Activated CD4-positive, CD25-positive, alpha-beta regulatory T cell (primary cell): ENCODE data around the gene FARS2.
"Not testable (repeated sequence)": the region's sequence is repeated elsewhere in the genome, so short reads cannot be mapped to it uniquely, and the experiment has no call there.

Experiments
- DNase-seq, 4 experiments: peaks; one replicate each; lab custom pipeline; 2025; lab: John Stamatoyannopoulos, UW

The FARS2 gene

DNA sequence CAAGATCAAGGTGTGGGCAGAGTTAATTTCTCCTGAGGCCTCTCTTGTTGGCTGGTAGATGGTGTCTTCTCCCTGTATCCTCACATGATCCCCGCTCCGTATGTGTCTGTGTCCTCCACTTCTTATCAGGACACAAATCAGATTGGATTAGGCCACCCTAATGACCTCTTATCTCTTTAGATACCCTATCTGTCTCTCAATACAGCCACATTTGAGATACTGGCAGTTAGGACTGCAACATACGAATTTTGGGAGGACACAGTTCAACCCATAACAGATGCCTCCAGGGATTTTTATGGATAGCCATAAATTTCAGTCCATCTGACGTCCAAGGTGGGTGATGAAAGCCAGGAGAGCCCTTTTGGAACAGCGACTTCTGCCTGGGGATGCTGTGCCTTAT lies 376.4 kb downstream of the FARS2 start:
- no peak for DNase-seq

DNA sequence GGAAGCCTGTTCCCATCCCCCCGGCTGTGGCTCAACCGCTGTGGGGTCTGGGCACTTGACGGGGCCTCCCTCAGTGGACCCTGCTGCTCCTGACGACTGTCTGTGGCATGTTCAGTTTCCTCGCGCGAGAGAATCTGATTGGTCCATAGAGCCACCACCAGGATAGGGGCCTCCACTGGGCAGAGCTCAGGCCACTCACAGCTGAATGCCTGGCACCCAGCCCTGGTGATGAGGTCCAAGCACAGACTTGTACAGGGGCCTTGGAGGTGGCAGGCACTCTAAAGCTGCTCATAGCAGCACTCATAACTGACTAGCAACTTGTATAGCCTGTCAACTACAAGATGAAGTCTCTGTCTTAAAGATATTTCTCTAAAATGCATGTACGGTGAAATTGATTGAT lies 377.4 kb downstream of the FARS2 start:
- DNase-seq, result no peak

DNA sequence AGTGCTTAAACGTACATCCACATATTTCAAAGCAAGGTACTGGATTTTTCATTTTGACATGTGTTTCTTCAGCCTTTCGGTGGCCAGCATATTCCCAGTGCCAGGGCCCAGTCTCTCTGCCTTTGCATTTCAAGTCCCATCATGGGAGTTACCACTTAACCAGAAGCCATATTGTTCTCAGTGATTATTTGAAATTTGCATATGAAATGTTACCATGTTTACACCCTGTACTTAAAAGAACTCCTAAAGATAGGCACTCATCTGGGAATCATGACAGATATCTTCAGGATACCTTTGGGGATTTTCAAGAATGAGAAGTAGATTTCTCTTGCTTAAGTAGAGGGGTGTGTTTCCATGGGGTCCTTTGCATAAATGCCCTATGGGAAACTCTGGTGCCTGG lies 377.9 kb downstream of the FARS2 start:
- no peak for DNase-seq

DNA sequence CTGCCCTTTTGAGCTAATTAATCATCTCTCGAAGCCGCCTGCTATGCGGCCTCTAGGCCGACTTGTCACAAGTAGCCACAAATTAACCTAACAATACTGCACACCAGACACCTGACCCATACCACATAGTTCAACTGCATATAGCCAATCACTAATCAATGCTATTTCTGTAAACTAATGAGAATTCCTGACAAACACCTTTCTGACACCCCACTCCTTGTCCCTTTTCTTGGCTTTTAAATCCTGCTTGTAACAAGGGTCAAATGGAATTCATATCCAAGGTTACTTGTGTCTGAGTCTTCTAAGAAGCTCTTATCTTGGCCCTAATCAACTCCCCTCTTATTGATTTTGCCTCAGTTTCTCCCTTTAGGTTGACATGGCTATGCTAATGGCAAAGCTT lies 379.3 kb downstream of the FARS2 start:
- DNase-seq, result no peak

DNA sequence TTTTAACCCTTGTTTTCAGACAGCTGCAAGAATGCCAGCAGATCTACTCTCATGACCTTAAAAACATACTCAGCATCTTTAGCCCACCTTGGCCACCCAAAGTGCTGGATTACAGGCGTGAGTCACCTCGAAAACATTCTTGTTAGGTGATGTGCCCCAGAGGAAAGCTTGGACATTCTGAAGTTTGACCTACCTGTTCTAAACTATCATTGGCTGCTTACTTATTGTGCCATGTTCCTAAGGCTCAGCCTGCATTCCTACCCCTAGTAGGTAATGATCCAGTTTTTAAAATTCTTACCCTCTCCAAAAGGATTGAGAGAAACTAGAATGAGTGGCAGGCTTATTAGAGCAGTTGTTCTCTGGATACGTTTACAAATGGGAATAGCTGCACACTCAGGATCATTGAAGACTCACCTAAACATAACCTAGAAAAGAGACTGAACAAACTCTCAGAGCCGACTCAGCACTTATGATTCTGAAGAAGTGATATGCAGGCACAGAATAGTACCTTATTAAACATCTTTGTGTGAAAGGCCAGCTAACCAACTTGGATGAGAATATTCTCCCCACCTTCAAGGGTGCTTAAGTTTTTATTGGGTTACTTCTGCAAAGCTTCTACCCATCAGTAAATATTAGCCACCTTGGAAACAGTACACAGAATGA lies 383.3 kb downstream of the FARS2 start:
- no peak for DNase-seq

DNA sequence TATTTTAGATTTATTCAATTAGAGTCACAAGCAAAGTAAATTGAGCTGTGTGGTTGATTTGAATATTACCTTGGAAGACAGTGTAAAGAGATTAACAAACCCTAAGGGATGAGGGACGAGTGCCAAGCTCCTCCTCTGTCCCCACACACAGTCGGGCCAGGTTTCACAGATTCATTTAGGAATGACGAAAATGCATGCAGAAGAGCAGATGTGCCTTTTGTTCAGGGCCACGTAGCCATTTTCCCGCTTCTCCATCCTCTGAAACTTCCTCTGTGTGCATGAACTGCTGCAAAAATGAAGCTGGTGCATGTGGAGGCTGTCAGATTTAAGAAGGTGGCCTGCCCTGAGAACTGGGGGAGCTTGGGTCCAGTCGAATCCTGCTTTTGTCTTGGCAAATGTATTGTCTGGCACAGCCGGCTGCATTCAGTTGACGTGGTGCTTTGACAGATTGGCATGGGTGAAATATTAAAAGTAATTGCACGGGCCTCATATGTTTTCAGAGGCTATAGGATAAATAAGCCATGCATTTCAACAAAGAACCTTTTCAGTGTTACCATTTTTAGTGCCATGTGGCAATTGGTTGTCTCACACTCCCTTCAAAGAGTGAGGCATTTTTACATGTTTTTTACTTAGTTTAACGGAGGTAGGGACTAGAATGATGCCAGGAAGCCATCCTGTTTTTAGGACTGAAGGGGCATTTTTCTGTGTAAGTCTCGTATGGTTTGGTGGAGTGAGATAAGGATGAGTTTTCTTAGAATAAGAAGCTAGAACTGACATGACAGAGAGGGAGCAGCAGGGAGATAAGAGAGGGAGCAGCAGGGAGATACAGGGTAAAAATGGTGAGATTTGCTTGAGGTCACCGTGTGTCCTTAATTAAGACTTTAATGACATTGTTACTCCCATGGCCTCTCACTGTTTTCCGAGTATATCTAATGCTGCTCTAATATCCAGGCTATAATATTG lies 384.3 kb downstream of the FARS2 start:
- DNase-seq, result no peak

DNA sequence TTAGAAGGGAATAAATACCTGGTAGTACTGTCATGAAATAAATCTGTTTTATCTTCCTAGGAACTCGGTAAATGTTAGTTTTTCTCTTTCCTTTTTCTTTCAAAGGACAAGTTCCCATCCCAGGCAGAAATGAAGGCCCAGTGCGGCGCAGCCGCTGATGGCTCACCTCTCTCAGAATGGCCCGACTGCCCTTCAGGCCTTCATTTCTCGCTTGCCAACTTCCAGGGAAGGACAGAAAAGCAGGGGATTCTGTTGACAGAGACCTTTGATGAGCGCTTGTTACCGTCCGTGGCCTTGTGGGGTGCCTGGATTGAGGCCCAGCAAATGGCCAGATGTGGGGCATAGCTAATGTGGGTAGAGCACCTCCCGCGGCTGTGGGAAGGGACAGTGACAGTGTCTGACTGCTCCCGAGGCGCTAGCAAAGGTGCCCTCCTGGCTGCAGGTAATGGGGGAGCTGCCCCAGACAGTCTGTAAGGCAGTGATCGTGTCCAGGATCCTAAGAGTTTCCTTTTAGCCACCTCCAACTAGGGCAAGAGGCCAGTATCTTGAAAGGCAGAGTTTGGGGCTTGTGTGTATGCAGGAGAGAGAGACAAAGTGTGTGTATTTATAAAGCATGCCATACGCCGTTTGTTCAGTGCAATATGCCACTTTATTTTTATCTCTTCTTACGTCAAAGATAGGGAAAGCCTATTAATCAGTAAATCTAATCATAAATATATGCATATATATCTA lies 391.3 kb downstream of the FARS2 start:
- no peak for DNase-seq

DNA sequence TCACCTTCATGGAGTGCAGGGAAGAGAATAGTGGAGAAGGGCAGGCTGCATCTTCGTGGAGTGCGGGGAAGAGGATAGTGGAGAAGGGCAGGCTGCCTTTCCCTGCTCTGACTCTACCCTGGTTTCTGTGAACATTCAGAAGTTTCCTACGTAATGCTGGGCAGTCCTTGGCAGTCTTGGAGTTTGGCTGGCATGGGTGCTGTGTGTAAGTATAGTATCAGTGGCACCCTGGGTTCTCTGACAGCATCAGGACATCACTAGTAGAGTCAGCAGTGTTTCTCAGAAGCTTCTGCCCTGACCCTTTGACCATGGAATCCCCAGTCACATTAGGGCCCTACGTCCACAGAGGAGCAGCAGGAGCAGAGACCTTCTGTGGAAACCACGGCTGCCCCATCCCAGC lies 392.5 kb downstream of the FARS2 start:
- no peak for DNase-seq

DNA sequence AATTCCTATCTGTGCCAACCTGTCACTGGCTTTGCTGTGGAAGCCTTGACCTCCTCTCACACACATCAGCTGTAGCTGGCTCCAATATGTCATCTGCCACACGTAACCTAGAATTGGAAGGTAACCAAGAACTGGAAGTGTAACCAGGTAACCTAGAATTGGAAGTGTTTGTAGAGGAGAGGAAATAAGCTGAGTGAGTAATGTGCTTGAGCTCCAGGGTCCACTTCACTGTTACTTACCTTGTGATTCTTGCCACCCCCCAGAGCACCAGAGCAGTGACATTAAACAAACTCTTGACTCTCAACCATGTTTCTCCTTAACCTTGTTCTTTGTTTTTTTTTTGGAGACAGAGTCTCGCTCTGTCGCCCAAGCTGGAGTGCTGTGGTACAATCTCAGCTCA lies 394.9 kb downstream of the FARS2 start:
- DNase-seq, result no peak

DNA sequence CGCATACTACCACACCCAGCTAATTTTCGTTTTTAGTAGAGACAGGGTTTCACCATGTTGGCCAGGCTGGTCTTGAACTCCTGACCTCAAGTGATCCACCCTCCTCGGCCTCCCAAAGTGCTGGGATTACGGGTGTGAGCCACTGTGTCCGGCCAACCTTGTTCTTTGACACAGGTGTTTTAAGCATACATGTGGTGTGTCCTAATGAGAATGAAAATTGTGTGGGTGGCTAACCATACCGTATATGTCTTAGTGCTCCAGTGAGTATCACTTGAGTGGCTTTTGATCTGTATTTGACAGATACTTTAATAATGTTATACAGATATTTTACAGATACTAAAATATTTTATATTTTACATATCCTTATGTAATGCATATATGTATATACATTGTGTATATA lies 395.4 kb downstream of the FARS2 start:
- not testable (repeated sequence) for DNase-seq

DNA sequence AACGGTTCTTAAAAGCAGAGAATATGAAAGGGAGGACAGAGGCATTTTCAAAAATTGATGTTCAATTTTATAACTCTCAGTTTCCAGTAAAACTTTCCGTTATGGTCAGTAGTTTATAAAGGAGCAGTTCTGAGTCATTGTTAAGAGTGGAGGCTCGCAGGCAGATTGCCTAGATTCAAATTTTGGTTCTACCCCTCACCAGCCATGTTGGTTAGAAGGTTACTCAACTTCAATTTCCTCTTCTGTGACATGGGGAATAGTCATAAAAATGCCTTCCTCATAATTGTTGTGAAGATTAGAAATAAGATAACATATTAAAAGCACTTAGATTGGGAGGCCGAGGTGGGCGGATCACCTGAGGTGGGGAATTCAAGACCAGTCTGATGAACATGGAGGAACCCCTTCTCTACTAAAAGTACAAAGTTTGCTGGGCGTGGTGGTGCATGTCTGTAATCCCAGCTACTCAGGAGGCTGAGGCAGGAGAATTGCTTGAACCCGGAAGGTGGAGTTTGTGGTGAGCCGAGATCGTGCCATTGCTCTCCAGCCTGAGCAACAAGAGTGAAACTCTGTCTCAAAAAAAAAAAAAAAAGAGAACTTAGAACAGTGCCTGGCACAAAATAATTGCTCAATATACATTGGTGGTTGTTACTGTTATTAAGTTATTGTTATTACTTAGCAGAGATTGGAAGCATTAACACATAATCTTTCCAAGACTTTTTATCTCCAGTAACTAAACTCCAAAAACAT lies 396.5 kb downstream of the FARS2 start:
- no peak for DNase-seq

DNA sequence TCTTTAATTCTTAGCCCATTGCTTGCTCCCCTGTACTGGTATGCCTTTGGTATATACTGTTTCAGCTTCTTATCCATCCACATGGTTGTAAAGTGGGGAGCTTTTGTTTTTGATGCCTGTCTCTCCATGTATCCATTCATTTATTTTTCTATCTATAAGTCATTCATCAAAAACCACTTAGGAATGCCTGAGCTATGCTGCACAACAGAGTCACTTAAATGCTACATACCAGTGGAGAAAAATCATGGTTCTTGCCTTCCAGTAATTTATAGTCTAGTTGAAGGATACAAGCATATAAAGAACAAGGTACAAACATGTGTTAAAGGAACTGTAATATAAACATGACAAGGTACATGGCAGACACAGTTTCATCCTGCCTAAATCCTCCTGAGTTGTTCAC lies 398.2 kb downstream of the FARS2 start:
- no peak for DNase-seq

DNA sequence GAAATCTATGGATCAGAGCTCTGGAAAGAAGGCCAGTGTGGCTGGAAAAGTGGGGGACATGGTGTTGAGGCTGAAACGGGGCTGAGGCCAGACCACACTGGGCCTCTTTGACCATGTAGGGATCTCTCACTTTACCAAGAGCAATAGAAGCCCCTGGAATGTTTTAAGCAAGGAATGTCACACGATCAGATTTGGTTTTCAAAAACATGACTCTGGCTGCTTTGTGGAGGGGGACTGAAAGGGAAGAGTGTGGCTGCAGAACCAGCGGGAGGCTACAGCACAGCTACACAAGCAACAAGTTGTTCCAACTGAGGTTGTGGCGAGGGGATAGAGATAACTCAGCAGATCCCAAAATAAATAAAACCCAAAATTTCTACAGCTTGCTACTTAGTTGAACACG lies 399.5 kb downstream of the FARS2 start:
- DNase-seq, result no peak

DNA sequence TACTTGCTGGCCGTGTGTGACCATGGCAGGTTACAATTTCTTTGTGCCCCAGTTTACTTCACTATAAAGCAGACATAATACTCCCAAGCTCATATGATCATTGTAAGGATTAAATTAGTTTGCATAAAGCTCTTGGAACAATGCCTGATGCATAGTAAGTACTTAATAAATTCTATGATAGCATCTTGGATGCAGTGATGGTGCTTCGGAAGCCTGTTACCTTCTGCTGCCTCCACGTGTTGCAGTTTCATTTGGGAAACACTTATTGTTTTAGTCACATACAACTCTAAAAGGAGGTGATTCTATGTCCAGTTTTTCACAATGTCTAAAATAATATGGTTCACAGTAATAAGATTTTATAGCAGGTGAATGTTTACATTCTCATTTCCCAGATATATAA lies 401.5 kb downstream of the FARS2 start:
- DNase-seq, result no peak

DNA sequence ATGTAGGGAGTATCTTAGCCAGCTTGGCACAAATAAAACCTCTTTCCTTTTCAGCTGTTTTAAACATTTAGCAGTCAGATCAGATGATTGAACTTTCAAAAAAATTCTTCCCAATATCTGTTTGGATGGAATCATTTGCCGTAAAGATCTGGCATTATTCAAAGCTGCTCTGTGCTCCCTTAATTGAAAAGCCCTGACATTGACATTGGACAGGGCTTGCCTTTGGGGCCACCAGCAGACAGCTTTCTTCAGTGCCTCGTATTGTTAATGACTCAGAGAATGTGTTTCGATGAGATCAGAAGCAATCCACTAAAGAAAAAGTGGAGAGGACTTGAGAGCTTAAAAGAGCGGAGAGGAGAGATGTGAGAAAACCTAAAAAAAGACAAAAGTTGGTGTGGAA lies 401.9 kb downstream of the FARS2 start:
- DNase-seq, result no peak

DNA sequence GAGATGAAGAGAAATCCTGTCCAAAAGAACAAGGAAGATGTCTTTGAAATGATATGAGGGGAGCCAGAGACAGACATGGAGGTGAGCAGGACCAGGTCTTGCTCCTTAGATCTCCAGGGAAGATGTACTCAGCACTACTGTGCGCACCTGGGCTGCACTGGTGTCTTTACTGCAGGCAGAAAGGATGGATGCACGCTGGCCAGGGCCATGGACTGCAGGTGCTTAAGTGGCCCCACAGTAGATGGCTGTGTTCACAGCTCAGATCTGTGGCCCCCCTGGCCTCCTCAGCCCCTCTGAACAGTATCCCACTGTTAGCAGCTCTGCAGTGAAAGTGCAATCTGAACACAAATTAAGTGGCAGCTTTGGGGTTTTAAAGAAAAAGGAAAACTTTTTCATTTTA lies 402.4 kb downstream of the FARS2 start:
- no peak for DNase-seq

DNA sequence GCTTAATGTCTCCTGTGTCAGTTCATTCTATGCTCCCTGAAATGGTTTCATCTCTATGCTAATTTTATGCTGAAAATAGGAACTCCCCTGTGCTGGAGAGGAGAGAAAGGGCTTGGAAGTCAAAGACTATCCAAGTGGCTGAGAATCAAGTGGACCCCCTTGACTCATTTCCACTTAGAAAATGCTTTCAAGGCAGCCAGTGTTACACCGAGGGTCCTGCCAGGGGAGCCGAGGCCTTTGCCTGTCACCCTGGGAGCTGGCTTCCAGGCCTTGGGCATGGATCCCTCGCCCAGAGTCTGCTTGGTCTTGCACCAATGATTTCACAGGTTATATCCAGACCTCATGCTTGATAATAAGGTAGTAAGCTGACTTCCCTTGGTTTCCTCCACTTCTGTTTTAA lies 402.8 kb downstream of the FARS2 start:
- DNase-seq, result no peak

DNA sequence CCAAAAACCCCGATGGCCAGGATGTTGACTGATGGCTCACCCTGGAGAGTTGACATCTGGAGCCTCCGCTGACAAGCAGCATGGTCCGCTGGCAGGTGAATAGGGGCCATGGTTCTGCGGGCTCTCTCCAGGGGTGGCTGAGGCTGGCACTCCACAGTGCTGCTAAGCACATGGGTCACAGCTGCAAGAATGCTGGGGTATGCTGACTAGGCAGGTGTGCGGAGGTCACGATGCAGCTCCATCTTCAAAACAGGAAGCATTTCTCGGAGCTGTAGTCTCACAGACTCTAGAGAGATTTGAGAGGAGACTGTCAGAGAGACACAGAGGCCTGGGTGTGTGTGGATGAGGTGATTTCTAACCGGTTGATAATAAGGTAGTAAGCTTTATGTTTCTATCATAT lies 403.9 kb downstream of the FARS2 start:
- peak in 2 of 4 experiments; percentile 10 to 11 for DNase-seq

DNA sequence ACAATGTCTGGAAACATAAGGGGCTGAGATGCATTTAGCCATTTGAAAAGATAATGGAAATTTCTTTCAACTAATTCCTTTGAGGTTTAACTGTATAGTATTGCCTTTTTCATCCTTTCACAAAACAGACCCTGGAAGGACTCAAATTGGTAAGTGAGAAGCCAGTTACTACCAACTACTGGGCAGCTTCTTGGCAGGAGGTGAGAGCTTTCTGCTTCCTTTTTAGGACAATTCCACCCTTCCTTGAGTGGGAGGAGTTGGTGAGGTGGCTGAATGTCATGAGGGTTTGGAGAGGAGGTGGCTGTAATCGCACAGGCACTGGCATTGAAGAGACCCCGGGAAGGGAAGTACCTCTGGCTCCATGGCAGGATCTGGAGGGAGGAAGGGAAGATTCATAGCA lies 404.4 kb downstream of the FARS2 start:
- DNase-seq, result no peak

DNA sequence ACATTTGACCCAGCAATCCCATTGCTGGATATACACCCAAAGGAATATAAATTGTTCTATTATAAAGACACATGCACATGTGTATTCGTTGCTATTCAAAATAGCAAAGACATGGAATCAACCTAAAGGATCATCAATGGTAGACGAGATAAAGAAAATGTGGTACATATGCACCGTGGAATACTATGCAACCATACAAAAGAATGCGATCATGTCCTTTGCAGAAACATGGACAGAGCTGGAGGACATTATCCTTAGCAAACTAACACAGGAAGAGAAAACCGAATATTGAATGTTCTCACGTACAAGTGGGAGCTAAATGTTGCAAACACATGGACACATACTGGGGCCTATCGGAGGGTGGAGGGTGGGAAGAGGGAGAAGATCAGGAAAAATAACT lies 405.4 kb downstream of the FARS2 start:
- no peak for DNase-seq

DNA sequence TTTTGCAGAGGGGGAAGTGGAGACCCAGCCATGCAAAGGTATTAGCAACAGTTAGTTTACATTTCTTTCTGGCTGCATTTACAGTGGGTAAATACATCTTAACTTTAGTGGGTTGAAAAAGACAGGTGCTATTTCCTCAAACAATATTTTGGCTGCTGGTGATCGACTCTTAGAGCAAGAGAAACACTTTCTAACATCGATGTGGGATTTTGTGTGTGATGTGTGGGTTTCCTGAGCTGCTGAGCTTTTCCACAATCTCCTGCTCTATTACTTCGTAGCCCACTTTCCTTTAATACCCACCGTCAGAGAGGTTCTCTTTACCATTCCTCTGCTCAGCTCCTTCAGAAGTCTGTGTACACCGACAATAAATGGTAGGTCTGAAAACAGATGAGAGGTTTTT lies 406.4 kb downstream of the FARS2 start:
- no peak for DNase-seq

DNA sequence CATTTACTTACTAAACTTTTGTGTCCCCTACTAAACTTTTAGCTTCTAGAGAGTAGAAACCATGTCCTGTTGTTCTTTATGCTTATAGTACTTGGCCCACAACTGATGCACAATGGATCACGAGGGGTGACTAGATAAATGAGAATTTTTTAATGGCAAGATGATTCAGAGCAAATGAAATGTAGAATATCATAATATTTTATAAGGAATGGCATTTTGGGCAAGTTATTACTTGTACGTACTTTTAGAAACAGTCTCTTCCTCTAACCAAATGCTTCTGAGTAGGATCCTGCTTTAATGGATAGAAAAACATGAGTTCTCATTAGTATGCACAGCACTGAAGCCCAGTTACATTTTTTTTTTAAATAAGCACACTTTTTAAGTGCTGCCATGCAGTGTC lies 409.1 kb downstream of the FARS2 start:
- no peak for DNase-seq
